Mucosa of stomach (tissue), 1 donor: Measurements from ENCODE around the gene MBNL2.

ENCODE experiments used
- H3K27me3 ChIP-seq: one replicate; pipeline ENCODE4 v1.7.0; 2013; ENCODE audit warnings: mild to moderate bottlenecking, low read length; ENCODE audit not compliant: control insufficient read depth, insufficient read depth
- H3K36me3 ChIP-seq: one replicate; pipeline ENCODE4 v1.7.0; 2013; ENCODE audit warnings: low read length; ENCODE audit not compliant: control insufficient read depth, insufficient read depth
- H3K4me1 ChIP-seq: one replicate; pipeline ENCODE4 v1.7.0; 2013; ENCODE audit warnings: mild to moderate bottlenecking, low read length; ENCODE audit not compliant: control insufficient read depth, insufficient read depth
- H3K4me3 ChIP-seq: one replicate; pipeline ENCODE4 v1.7.0; 2013; ENCODE audit warnings: low read length
- H3K9ac ChIP-seq: one replicate; pipeline ENCODE4 v1.7.0; 2013; ENCODE audit warnings: mild to moderate bottlenecking, low read length, moderate library complexity
- H3K9me3 ChIP-seq: one replicate; pipeline ENCODE4 v1.7.0; 2013; ENCODE audit warnings: mild to moderate bottlenecking, low read length, moderate library complexity; ENCODE audit not compliant: control insufficient read depth
- donor health status: Pancreatic carcinoma.

Gene MBNL2

DNA sequence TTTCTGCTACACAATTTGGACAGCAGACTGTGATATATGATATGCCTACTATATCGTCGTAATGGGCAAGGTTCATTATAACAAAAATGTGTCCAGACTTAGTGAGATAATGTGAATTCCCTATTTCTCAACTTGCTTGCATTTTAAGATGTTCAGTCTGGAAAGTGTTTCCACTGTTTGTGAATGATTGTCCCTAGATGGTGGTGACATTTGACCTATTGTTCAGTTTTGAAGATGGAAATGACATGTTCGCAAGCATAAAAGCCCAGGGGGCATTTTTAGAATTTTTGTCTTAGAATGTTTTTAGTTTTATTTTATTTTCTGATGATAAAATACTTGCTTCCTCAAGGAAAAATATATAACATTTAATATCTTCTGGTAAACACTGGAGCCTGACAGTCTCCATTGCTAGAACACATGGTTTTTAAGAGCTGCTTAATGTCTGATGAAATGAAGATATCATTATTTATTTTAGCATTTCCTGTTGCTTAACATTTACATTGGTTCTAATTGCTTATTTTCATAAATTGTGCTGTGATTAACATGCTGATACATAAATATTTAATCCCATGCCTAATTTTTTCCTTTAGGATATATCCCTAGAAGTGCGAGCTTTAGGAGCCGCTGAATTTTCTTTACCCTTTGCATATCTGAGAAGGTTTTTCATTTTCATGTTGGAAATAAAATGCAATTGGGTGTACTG lies 27.1 kb downstream of the MBNL2 start:
- Histone ChIP-seq H3K4me3 (no peak overlapping the region), H3K9me3 (no peaks in the 10 kb centered on the region), H3K36me3 (no peaks in the 10 kb centered on the region), H3K4me1 (peaks cover 21% of the 10 kb centered on the region), H3K27me3 (no peaks in the 10 kb centered on the region), H3K9ac (no peak overlapping the region)

GRCh38 chr13:97249796-97250495 lies 27.8 kb downstream of the MBNL2 start:
- Histone ChIP-seq H3K27me3 (no peaks in the 10 kb centered on the region), H3K4me3 (no peak overlapping the region), H3K4me1 (peaks cover 20% of the 10 kb centered on the region), H3K9ac (no peak overlapping the region), H3K36me3 (no peaks in the 10 kb centered on the region), H3K9me3 (no peaks in the 10 kb centered on the region)

GRCh38 chr13:97250560-97250959 lies 28.4 kb downstream of the MBNL2 start:
- Histone ChIP-seq H3K9me3 (no peaks in the 10 kb centered on the region), H3K9ac (no peak overlapping the region), H3K4me1 (peaks cover 21% of the 10 kb centered on the region), H3K27me3 (no peaks in the 10 kb centered on the region), H3K4me3 (no peak overlapping the region), H3K36me3 (no peaks in the 10 kb centered on the region)

DNA sequence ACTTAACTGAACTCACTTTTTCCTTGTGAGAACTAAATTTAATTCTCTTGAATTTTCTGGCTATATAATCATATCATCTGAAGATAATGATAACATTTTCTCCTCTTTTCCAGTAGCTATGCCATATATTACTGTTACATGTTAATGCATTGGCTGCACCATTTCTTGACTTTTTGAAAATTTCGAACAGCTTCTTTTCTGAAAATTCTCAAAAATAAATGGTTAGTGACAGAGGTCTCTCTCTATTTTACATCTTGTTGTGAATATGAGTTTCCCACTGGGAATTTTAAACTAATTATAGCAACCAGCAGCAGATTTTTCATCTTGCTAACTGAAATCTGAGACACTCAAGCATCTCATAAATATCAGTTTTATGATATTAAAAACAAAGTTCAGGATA lies 30.6 kb downstream of the MBNL2 start:
- H3K9ac ChIP-seq: no peak overlapping the region
- H3K4me1 ChIP-seq: peaks cover 43% of the 10 kb centered on the region
- H3K4me3 ChIP-seq: no peak overlapping the region
- no peaks in the 10 kb centered on the region for H3K9me3 ChIP-seq
- H3K36me3 ChIP-seq: no peaks in the 10 kb centered on the region
- H3K27me3 ChIP-seq: no peaks in the 10 kb centered on the region

GRCh38 chr13:97253581-97254293 lies 31.6 kb downstream of the MBNL2 start:
- Histone ChIP-seq H3K9me3 (no peaks in the 10 kb centered on the region), H3K9ac (no peak overlapping the region), H3K27me3 (no peaks in the 10 kb centered on the region), H3K36me3 (no peaks in the 10 kb centered on the region), H3K4me3 (no peak overlapping the region), H3K4me1 (peaks cover 52% of the 10 kb centered on the region)

DNA sequence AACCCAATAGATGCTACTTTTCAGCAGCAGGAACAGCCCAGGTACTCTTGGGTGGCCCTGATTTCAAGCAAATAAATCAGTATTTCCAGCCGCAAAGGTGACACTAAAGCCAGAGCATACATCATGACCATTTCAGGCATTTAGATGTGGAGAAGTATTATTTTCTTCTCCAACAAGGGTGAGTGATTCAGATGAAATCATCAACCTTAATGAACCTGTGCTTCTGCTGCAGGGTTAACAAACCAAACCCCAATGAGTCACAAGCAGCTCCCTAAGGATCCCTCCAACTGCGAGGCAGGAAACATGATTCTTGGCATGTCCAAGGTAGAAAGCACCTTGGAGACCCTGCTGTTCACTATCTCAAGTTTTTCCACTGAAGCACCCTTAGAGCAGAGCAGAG lies 32.7 kb downstream of the MBNL2 start:
- Histone ChIP-seq H3K9me3 (no peaks in the 10 kb centered on the region), H3K4me1 (peaks cover 63% of the 10 kb centered on the region), H3K9ac (no peak overlapping the region), H3K27me3 (no peaks in the 10 kb centered on the region), H3K4me3 (no peak overlapping the region), H3K36me3 (no peaks in the 10 kb centered on the region)

GRCh38 chr13:97255515-97256021 lies 33.4 kb downstream of the MBNL2 start:
- peaks cover 65% of the 10 kb centered on the region for H3K4me1 ChIP-seq
- H3K36me3 ChIP-seq: no peaks in the 10 kb centered on the region
- no peaks in the 10 kb centered on the region for H3K9me3 ChIP-seq
- no peaks in the 10 kb centered on the region for H3K27me3 ChIP-seq
- H3K4me3 ChIP-seq: no peak overlapping the region
- H3K9ac ChIP-seq: no peak overlapping the region

DNA sequence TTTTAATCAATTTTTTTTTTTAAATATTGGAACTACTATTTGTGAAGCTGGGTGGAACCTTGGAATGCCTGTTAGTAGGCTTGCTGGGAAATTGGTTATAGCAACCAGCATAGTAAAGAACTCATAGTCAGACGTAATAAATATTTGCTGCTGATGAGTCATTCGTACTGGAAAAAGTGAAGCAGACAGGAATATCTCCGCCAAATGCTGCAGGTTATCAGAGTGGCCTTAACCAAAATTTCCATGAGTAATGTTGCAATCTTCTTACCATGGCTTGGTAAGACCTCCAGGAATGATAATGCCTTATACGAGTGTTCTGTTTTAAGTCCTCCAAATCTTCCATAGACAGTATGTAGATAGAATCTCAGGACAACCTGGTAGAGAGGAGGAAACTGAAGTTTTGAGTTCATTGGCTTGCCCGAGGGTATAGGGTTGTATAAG lies 34.2 kb downstream of the MBNL2 start:
- H3K4me1 ChIP-seq: peaks cover 69% of the 10 kb centered on the region
- no peaks in the 10 kb centered on the region for H3K36me3 ChIP-seq
- H3K4me3 ChIP-seq: no peak overlapping the region
- H3K9ac ChIP-seq: no peak overlapping the region
- no peaks in the 10 kb centered on the region for H3K27me3 ChIP-seq
- H3K9me3 ChIP-seq: no peaks in the 10 kb centered on the region

DNA sequence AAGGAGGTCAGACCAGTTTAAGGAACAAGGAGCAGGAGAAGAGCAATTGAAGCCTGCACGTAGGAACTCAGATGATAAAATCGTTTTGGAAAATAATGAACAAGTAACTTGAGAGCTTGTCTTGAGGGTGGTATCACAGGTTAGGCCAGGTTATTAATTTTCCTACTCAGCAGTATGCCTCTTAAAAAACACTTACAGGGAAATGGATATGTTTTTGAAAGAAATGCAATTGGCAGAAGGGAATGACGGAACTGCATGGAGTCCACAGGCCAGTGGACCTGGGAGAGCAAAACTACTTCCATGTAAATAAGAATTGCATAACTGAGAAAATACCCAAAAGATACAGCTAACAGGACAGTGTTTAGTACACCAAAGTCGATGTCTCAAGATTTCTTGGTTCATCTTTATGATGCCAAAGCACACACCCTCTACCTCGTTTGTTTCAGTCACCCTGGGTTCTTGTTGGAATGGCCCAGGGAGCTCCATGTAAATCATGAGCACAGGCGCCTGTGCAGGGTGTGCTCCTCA lies 35.2 kb downstream of the MBNL2 start:
- no peak overlapping the region for H3K9ac ChIP-seq
- no peaks in the 10 kb centered on the region for H3K36me3 ChIP-seq
- H3K9me3 ChIP-seq: no peaks in the 10 kb centered on the region
- no peaks in the 10 kb centered on the region for H3K27me3 ChIP-seq
- no peak overlapping the region for H3K4me3 ChIP-seq
- H3K4me1 ChIP-seq: peaks cover 69% of the 10 kb centered on the region

- peaks cover 69% of the 10 kb centered on the region for H3K4me1 ChIP-seq
Observed at GRCh38 chr13:97257800-97258799, 36.0 kb downstream of the MBNL2 start.

DNA sequence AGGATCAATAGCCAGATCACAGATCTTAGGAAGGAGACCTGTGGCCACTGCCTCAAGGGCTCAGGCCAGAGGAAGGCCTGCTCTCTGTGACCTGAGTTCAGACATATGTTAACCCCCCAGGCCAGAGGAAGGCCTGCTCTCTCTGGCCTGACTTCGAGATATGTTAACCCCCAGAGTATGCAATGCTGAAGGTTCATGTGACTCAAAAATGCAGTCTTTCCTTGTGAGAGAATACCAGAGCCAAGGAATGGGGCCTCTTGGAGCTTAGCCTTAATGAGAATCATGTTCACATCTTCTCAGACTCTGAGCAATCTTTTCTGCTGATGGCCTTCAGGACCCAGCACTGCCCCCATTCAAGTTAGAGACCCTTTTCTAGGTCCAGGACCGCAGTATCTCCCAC lies 36.7 kb downstream of the MBNL2 start:
- Histone ChIP-seq H3K9ac (no peak overlapping the region), H3K36me3 (no peaks in the 10 kb centered on the region), H3K9me3 (no peaks in the 10 kb centered on the region), H3K27me3 (no peaks in the 10 kb centered on the region), H3K4me1 (peaks cover 69% of the 10 kb centered on the region), H3K4me3 (no peak overlapping the region)

More at GRCh38 chr13:97257800-97258799, 36.0 kb downstream of the MBNL2 start:
- H3K36me3 ChIP-seq: no peaks in the 10 kb centered on the region
- no peaks in the 10 kb centered on the region for H3K27me3 ChIP-seq
- H3K9ac ChIP-seq: no peak overlapping the region
- no peak overlapping the region for H3K4me3 ChIP-seq
- no peaks in the 10 kb centered on the region for H3K9me3 ChIP-seq
